Measurements from ENCODE around the gene PIM3.

PIM3 gene

DNA sequence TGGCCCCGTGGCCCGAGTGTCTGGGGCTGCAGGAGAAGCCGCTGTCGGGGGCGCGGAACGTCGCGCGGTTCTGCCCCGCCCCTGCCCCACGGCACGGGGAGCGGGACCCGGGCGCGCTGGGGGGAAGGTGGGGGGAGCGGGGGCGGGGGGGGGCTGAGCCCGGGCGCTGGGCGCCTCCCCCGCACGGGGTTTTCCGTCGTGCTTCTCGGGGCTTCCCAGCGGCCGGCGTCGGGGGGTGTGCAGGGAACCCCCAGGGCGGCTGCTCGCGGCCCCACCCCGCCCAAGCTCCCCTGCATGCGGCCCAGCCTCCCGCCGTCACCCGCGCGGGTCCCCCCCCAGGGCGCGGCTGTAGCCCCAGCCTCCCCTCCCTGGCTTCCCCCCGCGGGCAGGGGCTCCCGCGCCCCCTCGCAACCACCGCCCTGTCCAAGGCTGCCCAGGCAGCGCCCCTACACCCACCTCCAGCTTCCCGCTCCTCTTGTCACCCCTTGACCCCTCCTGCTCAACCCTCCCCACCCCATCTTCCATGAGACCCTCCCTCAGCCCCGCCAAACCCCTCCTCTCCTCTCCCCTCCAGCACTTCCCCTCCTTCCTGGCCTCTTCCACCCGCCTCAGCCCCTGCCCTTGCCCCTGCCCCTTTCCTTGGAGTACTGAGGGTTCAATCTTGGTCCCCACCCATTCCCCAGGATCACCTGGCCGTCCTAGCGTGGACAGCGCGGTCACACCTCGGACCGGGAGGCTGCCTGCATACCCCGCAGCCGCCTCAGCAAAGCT lies 50.3 kb downstream of the PIM3 start:
- peaks cover 9% of the 10 kb centered on the region for H3K4me1 ChIP-seq (ENCODE audit: control insufficient read depth, insufficient read depth, low read depth, low read length)
- H3K14ac ChIP-seq (ENCODE audit: low read length in 2 of 2), result no peak overlapping the region
- H3K79me1 ChIP-seq (replicated peaks; ENCODE audit: low read length, poor library complexity, severe bottlenecking), result no peaks in the 10 kb centered on the region
- H4K91ac ChIP-seq (ENCODE audit: low read length), result no peak overlapping the region
- 14% methylated on average over 26 of the region's 61 CpGs for WGBS
- H2AK5ac ChIP-seq (ENCODE audit: low read length, severe bottlenecking), result no peak overlapping the region
- no peaks in the 10 kb centered on the region for H3K9me3 ChIP-seq (ENCODE audit: control insufficient read depth, low read length)
- H4K8ac ChIP-seq (ENCODE audit: low read length), result peak overlapping the region; percentile 65
- H3K36me3 ChIP-seq (ENCODE audit: control insufficient read depth in 1 of 2, insufficient read depth in 2 of 2, low read depth in 1 of 2, low read length in 2 of 2), result no peaks in the 10 kb centered on the region
- no peak overlapping the region for H3K4ac ChIP-seq (ENCODE audit: low read depth in 1 of 2, low read length in 2 of 2)
- H2AFZ ChIP-seq (ENCODE audit: low read depth, low read length), result no peak overlapping the region
- H3K4me2 ChIP-seq (ENCODE audit: low read length, poor library complexity, severe bottlenecking), result no peak overlapping the region
- no peak overlapping the region for H3K23ac ChIP-seq (ENCODE audit: low read length in 2 of 2)
- no peak overlapping the region for H3K18ac ChIP-seq (ENCODE audit: low read depth in 1 of 2, low read length in 2 of 2)
- no peak overlapping the region for H3K4me3 ChIP-seq (ENCODE audit: insufficient read depth in 1 of 2, low read depth in 1 of 2, low read length in 2 of 2)
- H2BK120ac ChIP-seq (ENCODE audit: low read depth, low read length), result no peak overlapping the region
- H2BK15ac ChIP-seq (ENCODE audit: low read depth, poor library complexity, severe bottlenecking), result no peak overlapping the region
- H3K27me3 ChIP-seq (ENCODE audit: control insufficient read depth in 1 of 2, insufficient read depth in 1 of 2, low read length in 2 of 2), result peaks cover 58 to 70% of the 10 kb centered on the region in 2 experiments
- no peak overlapping the region for H3K9ac ChIP-seq (ENCODE audit: low read length)
- H2BK5ac ChIP-seq (ENCODE audit: low read depth, low read length, poor library complexity, severe bottlenecking), result no peak overlapping the region
- no peak overlapping the region for H2BK12ac ChIP-seq (ENCODE audit: low read length in 2 of 2)
- H3K27ac ChIP-seq (ENCODE audit: low read length, poor library complexity, severe bottlenecking), result no peak overlapping the region
- DNase-seq, result no peak

DNA sequence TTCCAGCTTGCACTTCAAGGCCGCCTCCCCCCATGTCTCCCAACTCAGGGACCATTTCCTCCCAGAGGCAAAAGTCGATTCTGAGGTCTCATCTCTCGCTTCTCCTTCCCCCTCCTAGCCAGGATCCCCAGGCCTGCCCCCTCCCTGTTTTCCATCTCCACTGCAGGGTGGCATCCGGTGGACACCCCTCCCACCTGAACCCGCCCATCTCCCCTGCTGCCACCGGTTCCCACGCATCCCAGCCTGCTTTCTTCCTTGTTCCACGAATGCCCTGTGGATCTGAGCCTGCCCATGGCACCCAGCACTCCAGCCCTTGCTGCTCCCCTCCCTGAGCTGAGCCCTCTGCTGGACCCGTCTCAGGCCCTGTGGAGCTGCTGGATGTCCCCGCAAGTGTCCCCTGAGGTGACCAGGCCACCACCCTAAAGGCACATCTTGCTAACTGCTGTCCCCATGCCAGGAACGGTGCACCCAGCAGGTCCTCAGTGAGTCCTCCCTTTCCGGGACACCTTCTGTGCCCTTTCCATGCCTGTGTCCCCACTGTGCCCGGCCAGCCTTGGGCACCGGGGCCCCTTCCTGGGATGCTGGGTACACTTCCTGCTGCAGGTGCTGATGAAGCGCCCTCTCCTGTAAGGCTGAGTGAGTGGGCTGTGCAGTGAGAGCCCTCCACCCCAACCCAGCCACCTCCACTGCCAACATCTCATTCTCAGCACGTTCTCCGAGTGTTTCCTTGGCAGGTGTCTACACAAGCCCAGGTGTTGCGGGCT lies 51.1 kb downstream of the PIM3 start:
- Histone ChIP-seq H4K91ac (ENCODE audit: low read length) (no peak overlapping the region), H3K9ac (ENCODE audit: low read length) (no peak overlapping the region), H3K79me1 (replicated peaks; ENCODE audit: low read length, poor library complexity, severe bottlenecking) (no peaks in the 10 kb centered on the region), H2BK120ac (ENCODE audit: low read depth, low read length) (no peak overlapping the region), H3K14ac (ENCODE audit: low read length in 2 of 2) (no peak overlapping the region), H3K4me2 (ENCODE audit: low read length, poor library complexity, severe bottlenecking) (no peak overlapping the region), H3K4ac (ENCODE audit: low read depth in 1 of 2, low read length in 2 of 2) (no peak overlapping the region), H3K18ac (ENCODE audit: low read depth in 1 of 2, low read length in 2 of 2) (no peak overlapping the region), H2BK5ac (ENCODE audit: low read depth, low read length, poor library complexity, severe bottlenecking) (no peak overlapping the region), H3K36me3 (ENCODE audit: control insufficient read depth in 1 of 2, insufficient read depth in 2 of 2, low read depth in 1 of 2, low read length in 2 of 2) (no peaks in the 10 kb centered on the region), H2AK5ac (ENCODE audit: low read length, severe bottlenecking) (no peak overlapping the region), H3K4me1 (ENCODE audit: control insufficient read depth, insufficient read depth, low read depth, low read length) (peaks cover 9% of the 10 kb centered on the region), H3K23ac (ENCODE audit: low read length in 2 of 2) (no peak overlapping the region), H3K27me3 (ENCODE audit: control insufficient read depth in 1 of 2, insufficient read depth in 1 of 2, low read length in 2 of 2) (peaks cover 65 to 73% of the 10 kb centered on the region in 2 experiments), H2AFZ (ENCODE audit: low read depth, low read length) (no peak overlapping the region), H2BK12ac (ENCODE audit: low read length in 2 of 2) (no peak overlapping the region), H3K4me3 (ENCODE audit: insufficient read depth in 1 of 2, low read depth in 1 of 2, low read length in 2 of 2) (no peak overlapping the region), H3K9me3 (ENCODE audit: control insufficient read depth, low read length) (no peaks in the 10 kb centered on the region), H4K8ac (ENCODE audit: low read length) (peak overlapping the region; percentile 65), H2BK15ac (ENCODE audit: low read depth, poor library complexity, severe bottlenecking) (no peak overlapping the region), H3K27ac (ENCODE audit: low read length, poor library complexity, severe bottlenecking) (no peak overlapping the region)
- DNase-seq, result no peak
- WGBS, result 46% methylated on average over 18 of the region's 18 CpGs

DNA sequence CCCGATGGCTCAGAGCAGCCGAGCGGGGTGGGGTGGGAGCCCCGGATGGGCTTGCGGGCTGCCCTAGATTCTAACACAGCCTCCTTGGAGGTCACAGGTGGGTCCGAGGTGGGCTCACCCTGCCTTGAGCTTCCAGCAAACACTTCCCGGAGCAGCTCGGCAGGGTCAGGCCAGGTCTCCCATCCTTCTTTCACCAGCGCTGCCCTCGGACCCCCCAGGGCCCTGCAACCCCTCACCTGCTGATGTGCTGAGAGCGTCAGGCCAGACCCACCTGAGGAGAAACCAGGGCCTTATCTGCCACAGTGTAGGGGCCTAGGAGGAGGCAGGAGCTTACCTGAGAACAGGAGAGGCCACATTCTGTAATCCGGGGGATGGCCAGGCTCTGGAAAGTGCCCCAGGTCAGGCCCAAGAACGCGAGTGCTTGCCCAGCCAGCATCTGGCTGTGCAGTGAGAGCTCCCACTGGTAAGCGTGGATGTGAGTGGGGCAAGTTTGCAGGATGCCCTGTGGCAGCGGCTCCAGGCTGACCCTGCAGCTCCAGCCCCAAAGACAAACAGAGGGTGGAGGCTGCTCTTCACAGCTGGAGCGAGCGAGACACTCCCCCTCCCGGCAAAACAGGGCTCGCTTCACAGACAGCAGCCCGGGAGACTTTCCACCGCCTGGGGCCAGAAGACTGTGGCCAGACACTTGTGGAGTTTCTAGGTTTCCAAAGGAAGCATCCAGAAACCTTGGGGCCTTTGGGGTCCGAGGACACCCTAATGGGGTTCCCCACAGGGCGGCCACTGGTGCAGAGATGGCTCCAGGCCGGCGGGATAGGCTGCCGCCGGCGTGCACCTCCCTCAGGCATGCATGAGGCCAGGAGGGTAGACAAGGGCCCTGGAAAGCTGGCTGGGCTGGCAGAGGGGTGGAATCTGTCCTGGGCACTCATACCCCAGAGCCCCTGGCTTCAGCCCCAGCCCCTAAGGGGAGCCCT lies 51.9 kb downstream of the PIM3 start, which contains the start of gene IL17REL:
Gene IL17REL (minus strand): TSS at position 555 of the 971 bp plus-strand sequence. CDS start 119 bp downstream, at position 436.
- Histone ChIP-seq H3K4me1 (ENCODE audit: control insufficient read depth, insufficient read depth, low read depth, low read length) (peaks cover 9% of the 10 kb centered on the region), H2BK15ac (ENCODE audit: low read depth, poor library complexity, severe bottlenecking) (no peak within 1 kb of the TSS), H3K14ac (ENCODE audit: low read length in 2 of 2) (no peak within 1 kb of the TSS), H2AFZ (ENCODE audit: low read depth, low read length) (no peak within 1 kb of the TSS), H3K18ac (ENCODE audit: low read depth in 1 of 2, low read length in 2 of 2) (no peak within 1 kb of the TSS), H3K27me3 (ENCODE audit: control insufficient read depth in 1 of 2, insufficient read depth in 1 of 2, low read length in 2 of 2) (peaks cover 72 to 81% of the 10 kb centered on the region in 2 experiments), H4K8ac (ENCODE audit: low read length) (no peak within 1 kb of the TSS), H3K79me1 (replicated peaks; ENCODE audit: low read length, poor library complexity, severe bottlenecking) (no peaks in the 10 kb centered on the region), H3K4me2 (ENCODE audit: low read length, poor library complexity, severe bottlenecking) (no peak within 1 kb of the TSS), H3K27ac (ENCODE audit: low read length, poor library complexity, severe bottlenecking) (no peak within 1 kb of the TSS), H2BK120ac (ENCODE audit: low read depth, low read length) (no peak within 1 kb of the TSS), H3K36me3 (ENCODE audit: control insufficient read depth in 1 of 2, insufficient read depth in 2 of 2, low read depth in 1 of 2, low read length in 2 of 2) (no peaks in the 10 kb centered on the region), H3K9ac (ENCODE audit: low read length) (no peak within 1 kb of the TSS), H3K4me3 (ENCODE audit: insufficient read depth in 1 of 2, low read depth in 1 of 2, low read length in 2 of 2) (no peak within 1 kb of the TSS), H2AK5ac (ENCODE audit: low read length, severe bottlenecking) (no peak within 1 kb of the TSS), H3K9me3 (ENCODE audit: control insufficient read depth, low read length) (no peaks in the 10 kb centered on the region), H2BK5ac (ENCODE audit: low read depth, low read length, poor library complexity, severe bottlenecking) (no peak within 1 kb of the TSS), H3K23ac (ENCODE audit: low read length in 2 of 2) (no peak within 1 kb of the TSS), H4K91ac (ENCODE audit: low read length) (no peak within 1 kb of the TSS), H2BK12ac (ENCODE audit: low read length in 2 of 2) (no peak within 1 kb of the TSS), H3K4ac (ENCODE audit: low read depth in 1 of 2, low read length in 2 of 2) (no peak within 1 kb of the TSS)
- WGBS, result 59% methylated on average over 28 of the region's 29 CpGs
- DNase-seq, result peak; percentile 27

Data from mesenchymal stem cell (in vitro differentiated cells and primary cell).